ENCODE measurements around the gene MFAP4. TPM values are rescaled to one million over a fixed set of nuclear protein-coding genes. Genes with fewer than 3 reads are reported as not detected.

The MFAP4 gene
- total RNA-seq, 1 donor from 2014 or later, result 179 TPM

GRCh38 chr17:19380481-19381301 is 6.3 kb downstream of the MFAP4 start:
- H3K36me3 ChIP-seq, result peaks cover 57% of the 10 kb centered on the region
- no peaks in the 10 kb centered on the region for H3K27me3 ChIP-seq (ENCODE audit: low read depth)
- no peaks in the 10 kb centered on the region for H3K9me3 ChIP-seq
- intact Hi-C loops (cut with DNase I), result no loop called here
- peaks cover 54% of the 10 kb centered on the region for H3K4me1 ChIP-seq
- no peak overlapping the region for H3K4me3 ChIP-seq
- no peak for DNase-seq
- no peak for TF ChIP-seq CTCF (IDR thresholded peaks at IDR 0.05)
- H3K27ac ChIP-seq, result no peak overlapping the region
- ATAC-seq, result no peak

GRCh38 chr17:19379361-19380065 is 7.5 kb downstream of the MFAP4 start:
- Histone ChIP-seq H3K9me3 (no peaks in the 10 kb centered on the region), H3K27ac (peak overlapping the region; percentile 99), H3K36me3 (peaks cover 45% of the 10 kb centered on the region), H3K4me3 (peak overlapping the region; percentile 98), H3K4me1 (peaks cover 42% of the 10 kb centered on the region), H3K27me3 (ENCODE audit: low read depth) (no peaks in the 10 kb centered on the region)
- intact Hi-C loops (cut with DNase I), result no loop called here
- no peak for ATAC-seq
- TF ChIP-seq CTCF (IDR thresholded peaks at IDR 0.05), result no peak
- no peak for DNase-seq

GRCh38 chr17:19378416-19379360 is 8.3 kb downstream of the MFAP4 start, which contains the start of gene MAPK7:
TSS of gene MAPK7 (plus strand) at chr17:19378498. CDS start at chr17:19378901, 403 bp downstream.
- TF ChIP-seq CTCF (IDR thresholded peaks at IDR 0.05), result no peak
- ATAC-seq (peak; percentile 3), DNase-seq (no peak)
- Histone ChIP-seq H3K4me3 (peak within 1 kb of the TSS; percentile 98), H3K9me3 (no peaks in the 10 kb centered on the region), H3K27me3 (ENCODE audit: low read depth) (no peaks in the 10 kb centered on the region), H3K27ac (peak within 1 kb of the TSS; percentile 99), H3K36me3 (peaks cover 37% of the 10 kb centered on the region), H3K4me1 (peaks cover 34% of the 10 kb centered on the region)
- intact Hi-C loops (cut with DNase I), result no loop called here

GRCh38 chr17:19377602-19378415 is 9.2 kb downstream of the MFAP4 start:
- DNase-seq, result peak; percentile 99
- H3K27ac ChIP-seq, result peak overlapping the region; percentile 99
- peak; percentile 13 for TF ChIP-seq CTCF (IDR thresholded peaks at IDR 0.05)
- H3K27me3 ChIP-seq (ENCODE audit: low read depth), result no peaks in the 10 kb centered on the region
- intact Hi-C loops (cut with DNase I), result no loop called here
- peak overlapping the region; percentile 98 for H3K4me3 ChIP-seq
- H3K9me3 ChIP-seq, result no peaks in the 10 kb centered on the region
- peak; percentile 97 to 98 for ATAC-seq
- H3K36me3 ChIP-seq, result peaks cover 28% of the 10 kb centered on the region
- peaks cover 25% of the 10 kb centered on the region for H3K4me1 ChIP-seq
